ENCODE results near the gene TRPV5. TPM values are rescaled to one million over a fixed set of nuclear protein-coding genes. Genes with fewer than 3 reads are reported as not detected.

The TRPV5 gene
- total and polyA plus RNA-seq, 2 of the 8 experiments (the other 6 are each of a cell fraction or from before 2014, with no cell fraction given), result 0.03 TPM; not detected in 1

DNA sequence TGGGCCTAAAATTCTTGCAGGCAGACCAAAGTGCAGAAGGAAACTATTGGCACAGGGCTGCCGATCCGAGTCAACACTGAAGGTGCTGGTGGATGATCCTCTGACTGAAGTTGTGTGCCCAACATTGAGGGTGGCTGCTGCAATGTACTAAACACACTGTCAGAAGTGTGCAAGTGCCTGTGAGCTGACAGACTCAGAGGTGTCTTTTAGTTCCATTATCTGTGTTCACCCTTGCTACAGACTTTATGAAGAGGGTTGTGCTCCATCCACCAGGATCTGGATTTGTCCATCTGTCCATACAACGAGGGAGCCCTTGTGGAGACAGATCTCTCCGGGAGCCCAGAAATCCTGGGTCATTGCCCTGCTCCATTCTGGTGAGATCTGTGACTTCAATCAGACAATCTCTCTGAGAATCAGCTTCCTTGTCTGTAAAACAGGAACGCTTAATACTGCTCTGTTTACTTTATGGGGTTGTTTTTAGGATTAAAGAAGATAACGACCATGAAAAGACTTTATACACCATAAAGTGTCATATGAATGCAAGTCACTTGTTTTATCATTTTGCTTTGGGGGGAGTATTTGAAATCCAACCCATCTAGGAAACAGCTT lies 38.5 kb downstream of the TRPV5 start:
- 81% methylated on average over 6 of the region's 6 CpGs; no CpG with 5 or more reads in 1 of the 2 experiments for WGBS, 2 experiments (ENCODE audit: extremely low coverage in 1 of 2, insufficient coverage in 1 of 2, insufficient read length in 1 of 2, insufficient replicate concordance in 2 of 2, low coverage in 1 of 2, low lambda C conversion rate in 2 of 2, missing lambda C conversion rate in 1 of 2)

More for the DNA sequence above, 38.5 kb downstream of the TRPV5 start:
- Histone ChIP-seq H2BK120ac (replicated peaks; ENCODE audit: low read depth, low read length) (no peak overlapping the region), H3K4ac (replicated peaks; ENCODE audit: insufficient read length, low read depth, low read length) (no peak overlapping the region), H4K20me1 (replicated peaks in 1 of 2; ENCODE audit: control insufficient read depth in 1 of 2, insufficient read depth in 2 of 2, low read length in 2 of 2) (peaks cover 0 to 7% of the 10 kb centered on the region in 2 experiments), H3K4me2 (ENCODE audit: insufficient read depth in 1 of 2, low read depth in 2 of 2, low read length in 2 of 2) (no peak overlapping the region), H3K23ac (ENCODE audit: insufficient read length) (no peak overlapping the region), H3K56ac (replicated peaks; ENCODE audit: insufficient read length, low read depth, low read length) (no peak overlapping the region), H3K9me3 (ENCODE audit: insufficient read depth in 2 of 2, low read depth in 1 of 2, low read length in 1 of 2) (no peaks in the 10 kb centered on the region), H2BK20ac (ENCODE audit: low read length) (no peak overlapping the region), H4K91ac (replicated peaks; ENCODE audit: insufficient read length, low read length) (no peak overlapping the region), H2BK12ac (ENCODE audit: low read depth, low read length) (no peak overlapping the region), H4K8ac (ENCODE audit: extremely low read depth, insufficient read depth, low read length) (no peak overlapping the region), H4K5ac (ENCODE audit: insufficient read length, low read depth, low read length) (no peak overlapping the region), H3K23me2 (ENCODE audit: low read depth, low read length) (peaks cover 6% of the 10 kb centered on the region; the same call in 1 of the 2 replicates), H3K18ac (ENCODE audit: extremely low read depth, low read length) (no peak overlapping the region), H3K79me1 (ENCODE audit: low read depth, low read length) (no peaks in the 10 kb centered on the region), H3K79me2 (ENCODE audit: control insufficient read depth in 1 of 2, insufficient read depth in 2 of 2, low read length in 2 of 2) (no peaks in the 10 kb centered on the region), H3K4me1 (replicated peaks in 1 of 4; ENCODE audit: control insufficient read depth in 3 of 4, insufficient read depth in 4 of 4, low read length in 3 of 4) (peaks cover 0 to 3% (median 0%) of the 10 kb centered on the region in 4 experiments; a peak in 1 of 7 replicates), H2BK5ac (ENCODE audit: low read depth, low read length) (no peak overlapping the region), H3K36me3 (ENCODE audit: control insufficient read depth in 2 of 4, insufficient read depth in 4 of 4, low read length in 3 of 4) (no peaks in the 10 kb centered on the region), H2AFZ (ENCODE audit: low read length) (no peak overlapping the region), H3K27ac (ENCODE audit: low read depth, low read length) (no peak overlapping the region), H3K4me3 (ENCODE audit: extremely low read depth in 1 of 4, insufficient read depth in 2 of 4, low read depth in 3 of 4, low read length in 4 of 4) (no peak overlapping the region), H2BK15ac (ENCODE audit: low read length) (no peak overlapping the region), H3K27me3 (replicated peaks in 1 of 4; ENCODE audit: control insufficient read depth in 3 of 4, extremely low read depth in 1 of 4, insufficient read depth in 3 of 4, low read length in 3 of 4) (no peaks in the 10 kb centered on the region; a peak in 1 of 7 replicates), H3K9ac (replicated peaks in 1 of 4; ENCODE audit: extremely low read depth in 1 of 4, low read depth in 3 of 4, low read length in 3 of 4) (no peak overlapping the region), H3K14ac (ENCODE audit: insufficient read length) (no peak overlapping the region), H2AK5ac (ENCODE audit: low read depth, low read length) (no peak overlapping the region)
- ChIA-PET CTCF (ENCODE audit: partially characterized antibody) (interaction anchor here (0.7 to 8.2 kb wide), 11 partner anchors 14 to 114 kb away, joined by 3 to 69 read pairs (median 6); partner anchors contain the start of gene LLCFC1), POLR2A (ENCODE audit: partially characterized antibody) (no interaction called here)
- TF ChIP-seq CEBPB (IDR thresholded peaks at IDR 0.05; ENCODE audit: low read depth, low read length), result no peak
- no peak for TF ChIP-seq SP4 (IDR thresholded peaks at IDR 0.05; ENCODE audit: low read length)
- TF ChIP-seq TBP (IDR thresholded peaks at IDR 0.05; ENCODE audit: low read depth, low read length), result no peak
- TF ChIP-seq CHD2 (IDR thresholded peaks at IDR 0.05; ENCODE audit: low read length), result no peak
- no peak for DNase-seq (ENCODE audit: low read depth in 1 of 2, low spot score in 2 of 2)
- FAIRE-seq, result no peak

Data from H1 (cell line).